GF-D8 (cell line): Measurements from ENCODE around the gene SLC6A3.
"Not testable (repeated sequence)": the region's sequence is repeated elsewhere in the genome, so short reads cannot be mapped to it uniquely, and the experiment has no call there.

Experiments
- DNase-seq: peaks from one replicate; lab custom pipeline; 2025; lab: John Stamatoyannopoulos, UW

Gene SLC6A3

DNA sequence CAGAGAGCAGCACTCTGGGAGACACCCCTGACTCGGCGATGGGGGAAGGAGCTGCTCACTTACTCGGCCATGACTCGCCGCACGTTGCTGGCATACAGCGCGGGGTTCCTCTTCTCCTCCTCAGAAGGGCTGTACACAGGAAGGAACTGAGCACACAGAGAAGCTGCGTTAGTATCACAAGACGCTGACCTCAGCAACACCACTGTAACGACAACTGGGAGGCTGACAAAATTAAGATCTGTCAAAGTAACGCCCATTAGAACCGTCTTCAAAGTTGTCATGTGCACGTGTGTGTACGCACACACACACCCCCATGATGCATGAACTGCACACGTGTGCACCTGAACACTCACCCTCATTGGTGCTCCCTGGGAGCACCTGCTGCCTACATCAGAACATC, 32.1 kb upstream of the SLC6A3 start:
- DNase-seq = no peak

- DNase-seq = no peak
These were observed 31.7 kb upstream of the SLC6A3 start for GRCh38 chr5:1476967-1477310.

DNA sequence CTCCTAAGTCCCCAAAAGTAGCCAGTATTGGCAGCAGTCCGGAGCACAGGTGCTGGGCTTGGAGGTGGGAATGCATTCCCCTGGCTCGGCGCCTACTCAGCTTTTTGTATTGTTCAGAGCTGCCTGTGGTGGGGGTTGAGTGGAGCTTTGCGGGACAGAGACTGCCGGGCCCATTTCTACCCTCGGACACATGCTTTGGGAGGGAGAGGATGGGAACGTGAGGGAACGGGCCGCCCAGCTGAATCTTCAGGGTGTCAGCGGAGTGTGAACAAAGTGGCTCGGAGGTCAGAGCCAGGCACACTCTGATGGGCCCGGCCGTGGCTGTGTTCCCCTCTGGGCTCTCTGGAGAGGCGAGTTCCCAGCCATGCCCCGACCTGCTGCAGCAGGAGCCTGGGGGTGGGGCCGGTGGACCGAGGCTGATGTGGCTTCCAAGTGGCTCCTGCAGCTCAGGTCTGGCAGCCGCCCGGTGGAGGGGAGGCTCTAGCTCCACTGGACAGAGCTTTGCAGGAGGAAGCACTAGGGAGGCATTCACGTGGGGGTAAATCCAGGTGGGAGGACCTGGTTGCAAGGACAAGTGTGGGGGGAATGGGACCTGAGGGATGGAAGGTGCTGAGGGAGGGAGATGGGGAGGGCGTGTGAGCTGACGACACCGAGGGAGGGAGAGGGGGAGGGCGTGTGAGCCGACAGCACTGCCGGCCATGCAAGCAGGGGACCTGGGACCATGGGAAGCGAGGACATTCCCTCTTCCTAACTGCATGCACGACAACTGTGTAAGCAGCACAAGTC, 31.1 kb upstream of the SLC6A3 start:
- no peak for DNase-seq

GRCh38 chr5:1475544-1475900, 30.3 kb upstream of the SLC6A3 start:
- DNase-seq = not testable (repeated sequence)

DNA sequence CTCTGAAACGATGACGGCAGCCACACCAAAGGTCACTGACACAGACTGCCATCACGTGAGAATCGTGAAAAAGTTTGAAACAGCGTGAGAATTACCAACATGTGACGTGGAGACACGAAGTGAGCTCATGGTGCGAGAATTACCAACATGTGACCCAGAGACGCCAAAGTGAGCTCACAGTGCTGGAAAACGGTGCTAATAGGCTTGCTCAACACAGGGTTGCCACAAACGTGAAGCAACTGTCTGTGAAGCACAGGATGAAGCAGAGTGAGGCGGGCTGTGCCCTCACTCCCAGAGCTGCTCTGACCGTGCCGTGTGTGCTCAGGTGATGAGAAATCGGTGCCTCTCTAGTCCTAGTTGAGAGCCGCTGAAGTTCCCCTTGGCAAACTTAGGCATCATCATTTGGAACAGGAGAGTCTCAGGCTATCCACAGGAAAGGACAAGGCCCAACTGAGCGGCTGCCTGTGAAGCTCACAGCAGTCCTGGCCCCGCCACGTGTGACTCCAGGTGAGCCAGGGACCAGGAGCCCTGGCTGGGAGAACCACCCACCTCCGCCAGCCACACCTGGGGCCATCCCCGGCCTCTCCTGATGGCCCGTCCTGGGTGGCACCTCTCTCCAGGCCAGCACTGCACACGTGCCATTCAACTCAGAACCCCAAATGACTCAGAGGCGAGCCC, 29.8 kb upstream of the SLC6A3 start:
- DNase-seq = no peak

DNA sequence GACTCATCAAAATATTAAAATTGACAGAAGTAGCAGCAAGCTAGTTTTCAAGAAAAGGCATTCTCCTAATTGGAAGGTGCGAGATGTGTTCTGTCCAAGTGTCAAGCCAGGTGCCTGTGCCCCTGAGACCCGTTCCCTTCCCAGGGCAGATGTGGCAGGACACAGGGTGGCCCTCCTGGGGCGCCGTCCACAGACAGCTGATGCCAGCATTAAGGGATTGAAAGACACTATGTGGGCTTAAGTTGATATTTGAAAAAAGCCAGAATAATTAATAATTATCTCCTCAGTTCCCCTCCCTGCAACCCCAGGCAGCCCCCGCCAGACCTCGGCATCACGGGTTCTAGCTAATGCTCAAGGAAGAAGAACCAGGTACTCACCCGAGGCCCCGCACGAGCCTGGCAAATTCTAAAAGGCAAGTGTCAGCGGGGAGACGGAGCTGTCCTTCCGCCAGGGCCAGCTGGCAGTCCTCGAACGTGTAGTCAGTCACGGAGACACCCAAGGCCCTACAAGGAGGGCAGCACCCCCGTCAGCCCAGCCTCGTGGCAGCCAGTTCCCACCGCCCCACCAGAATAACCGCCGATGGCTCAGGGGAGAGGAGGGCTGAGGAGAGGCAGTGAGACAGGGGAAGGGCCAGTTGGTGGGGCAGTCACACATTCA, 29.1 kb upstream of the SLC6A3 start:
- no peak for DNase-seq

GRCh38 chr5:1473746-1474145, 28.5 kb upstream of the SLC6A3 start:
- no peak for DNase-seq

GRCh38 chr5:1472964-1473628, 27.9 kb upstream of the SLC6A3 start:
- DNase-seq = no peak

DNA sequence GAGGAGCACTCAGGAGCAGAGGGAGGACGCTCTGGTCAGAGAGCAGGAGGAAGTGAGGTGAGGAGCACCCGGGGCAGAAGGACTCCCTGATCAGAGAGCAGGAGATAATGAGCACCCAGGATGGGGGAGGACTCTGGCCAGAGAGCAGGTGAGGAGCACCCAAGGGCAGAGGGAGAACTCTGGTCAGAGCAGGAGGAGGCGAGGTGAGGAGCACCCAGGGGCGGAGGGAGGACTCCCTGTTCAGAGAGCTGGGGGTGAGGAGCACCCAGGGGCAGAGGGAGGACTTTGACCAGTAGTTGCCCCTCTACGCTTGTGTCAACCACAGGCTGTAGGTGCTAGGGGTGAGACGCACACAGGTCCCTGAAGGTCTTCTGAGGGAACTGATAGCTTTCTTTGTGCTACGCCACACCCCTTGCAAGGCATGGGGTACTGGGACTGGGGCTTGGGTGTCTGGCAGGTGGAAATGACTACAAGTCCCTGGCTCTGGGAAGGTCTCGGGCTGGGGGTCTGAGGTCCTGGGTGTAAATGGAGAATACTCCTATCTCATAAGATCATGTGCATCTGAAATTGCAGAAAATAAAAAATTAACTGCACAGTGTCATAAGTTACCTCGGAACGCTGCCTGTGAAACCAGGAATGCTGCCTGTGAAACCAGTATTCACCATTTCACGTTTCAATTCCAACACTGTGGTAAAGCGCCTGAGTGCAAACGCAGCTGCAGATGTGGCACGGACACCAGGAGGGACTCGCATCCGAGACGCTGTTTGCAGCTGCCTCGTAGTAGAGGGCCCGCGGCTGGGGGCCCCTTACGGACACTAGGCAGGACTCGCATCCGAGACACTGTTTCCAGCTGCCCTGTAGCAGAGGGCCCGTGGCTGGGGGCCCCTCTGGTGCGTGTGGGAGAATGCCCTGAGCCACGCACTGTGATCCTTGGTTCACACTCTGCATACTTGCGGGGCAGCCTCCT, 27.0 kb upstream of the SLC6A3 start:
- DNase-seq = no peak

GRCh38 chr5:1471240-1471853, 26.1 kb upstream of the SLC6A3 start:
- DNase-seq = no peak

DNA sequence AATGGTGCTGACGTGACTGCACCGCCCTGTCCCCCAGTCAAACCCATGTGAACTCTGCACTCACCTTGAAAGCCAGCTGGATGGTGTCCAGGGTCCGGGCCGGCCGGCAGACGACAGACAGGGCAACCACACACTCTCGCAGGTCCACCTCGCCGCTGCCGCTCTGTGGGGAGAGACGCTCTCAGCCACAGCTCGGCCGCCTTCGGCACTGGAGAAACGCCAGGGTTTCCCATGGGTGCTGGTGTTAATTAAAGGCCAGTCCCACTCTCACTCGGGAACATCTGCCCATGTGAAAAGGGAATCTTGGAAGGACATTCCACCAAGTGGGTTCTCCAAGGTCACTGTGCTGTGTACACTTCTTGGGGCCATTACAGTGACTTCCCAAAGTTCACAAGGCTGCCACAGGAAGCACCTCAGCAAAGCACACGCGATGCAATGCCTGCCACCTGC, 25.5 kb upstream of the SLC6A3 start:
- no peak for DNase-seq

GRCh38 chr5:1468629-1469527, 23.6 kb upstream of the SLC6A3 start:
- no peak for DNase-seq

DNA sequence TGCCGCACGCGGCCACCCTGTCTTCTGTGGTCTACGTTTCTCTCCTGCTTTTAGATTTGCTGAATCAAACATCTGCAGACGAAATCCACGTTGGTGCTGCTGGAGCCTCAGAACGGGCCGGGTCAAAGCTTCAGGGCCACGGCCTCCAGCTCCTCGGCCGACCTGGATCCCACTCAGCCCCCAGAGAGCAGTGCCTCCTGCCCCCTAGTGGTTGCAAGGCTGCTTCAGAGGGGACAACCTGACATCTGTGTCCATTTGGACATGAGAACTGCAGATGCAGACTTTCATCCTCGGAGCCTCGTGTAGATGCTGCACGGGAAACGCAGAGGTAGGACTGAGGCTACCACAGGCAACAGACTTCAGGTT, 23.0 kb upstream of the SLC6A3 start:
- no peak for DNase-seq

GRCh38 chr5:1467341-1468246, 22.4 kb upstream of the SLC6A3 start:
- no peak for DNase-seq

DNA sequence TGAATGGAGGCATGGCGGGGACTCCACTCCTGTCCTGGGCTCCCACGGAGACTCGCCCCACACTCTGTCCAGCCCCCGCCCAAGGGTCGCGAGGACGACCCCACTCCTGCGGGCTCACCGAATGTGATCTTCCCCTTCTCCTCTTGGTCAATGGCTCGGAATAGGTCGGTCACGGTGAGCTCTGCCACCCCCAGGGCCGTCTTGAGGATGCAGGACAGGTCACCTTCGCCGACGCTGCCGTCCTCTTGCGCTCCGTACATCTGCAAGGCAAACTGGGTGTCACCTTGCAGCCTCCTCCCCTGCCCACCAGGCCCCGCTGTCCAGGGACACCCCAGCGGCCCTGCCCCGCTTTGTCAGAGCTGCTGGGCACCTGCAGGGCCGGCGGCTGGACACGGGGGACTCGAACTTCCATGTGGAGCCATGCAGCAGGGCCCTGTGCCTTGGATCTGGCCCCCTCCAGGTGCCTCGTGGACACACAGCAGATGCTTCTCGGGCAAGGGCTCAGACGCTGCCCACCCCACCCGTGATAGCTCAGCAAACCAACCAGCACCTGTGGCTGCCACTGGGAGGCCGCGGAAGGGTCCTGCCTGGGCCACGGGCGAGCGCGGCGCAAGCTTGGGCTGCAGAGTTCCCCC, 21.5 kb upstream of the SLC6A3 start:
- DNase-seq = no peak

DNA sequence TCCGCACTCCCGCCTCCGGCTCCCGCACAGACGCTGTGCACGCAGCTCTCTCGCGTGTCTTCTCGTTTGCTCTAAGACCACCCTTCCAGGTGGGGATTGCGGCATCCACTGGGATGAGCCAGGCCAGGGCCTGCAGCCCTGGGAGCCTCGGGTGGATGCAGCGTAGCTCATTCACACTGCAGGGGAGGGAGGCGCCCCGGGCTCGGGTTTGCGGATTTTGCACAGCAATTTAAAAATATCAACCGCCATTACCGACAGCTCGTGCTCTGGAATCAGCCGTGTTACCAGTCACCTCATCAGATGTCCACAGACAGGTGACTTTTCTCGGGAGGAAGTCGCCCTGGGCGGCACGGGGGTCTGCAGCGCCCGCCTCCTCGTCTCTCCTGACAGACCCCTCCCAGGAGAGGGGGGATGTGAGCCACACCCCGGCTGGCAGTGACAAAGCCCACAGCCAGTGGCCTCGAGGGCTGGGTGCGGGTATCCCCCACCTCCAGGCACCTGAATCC, 20.8 kb upstream of the SLC6A3 start:
- no peak for DNase-seq

DNA sequence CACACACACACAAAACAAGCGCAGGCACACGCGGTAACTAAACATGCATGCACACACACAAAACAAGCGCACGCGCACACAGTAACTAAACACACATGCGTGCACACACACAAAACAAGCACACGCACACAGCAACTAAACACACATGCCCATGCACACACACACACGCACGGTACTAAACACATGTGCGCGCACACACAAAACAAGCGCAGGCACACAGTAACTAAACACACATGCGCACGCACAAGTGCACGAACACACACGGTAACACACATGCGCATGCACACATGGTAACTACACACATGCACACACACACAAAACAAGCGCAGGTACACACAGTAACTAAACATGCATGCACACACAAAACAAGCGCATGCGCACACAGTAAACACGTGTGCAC, 19.9 kb upstream of the SLC6A3 start:
- no peak for DNase-seq

DNA sequence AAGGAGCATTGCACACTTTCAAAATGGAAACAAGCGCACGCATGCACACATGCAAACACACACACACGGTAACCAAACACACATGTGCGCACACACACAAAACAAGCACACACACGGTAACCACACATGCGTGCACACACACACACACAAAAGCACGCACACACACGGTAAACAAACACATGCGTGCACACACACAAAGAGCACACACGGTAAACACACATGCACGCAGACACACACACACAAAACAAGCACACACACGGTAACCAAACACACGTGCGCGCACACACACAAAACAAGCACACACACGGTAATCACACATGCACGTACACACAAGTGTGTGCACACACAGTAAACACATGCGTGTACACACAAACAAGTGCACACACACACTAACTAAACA, 19.3 kb upstream of the SLC6A3 start:
- DNase-seq = no peak

GRCh38 chr5:1464096-1464446, 18.8 kb upstream of the SLC6A3 start:
- DNase-seq = no peak
